ENCODE results near the gene AMIGO2. TPM values are rescaled to one million over a fixed set of nuclear protein-coding genes. Genes with fewer than 3 reads are reported as not detected.
A peak's percentile ranks its signal among the peaks of the same experiment; 100 is the strongest.

AMIGO2 gene
- total RNA-seq, 1 donor from 2014 or later, result 2.3 TPM

DNA sequence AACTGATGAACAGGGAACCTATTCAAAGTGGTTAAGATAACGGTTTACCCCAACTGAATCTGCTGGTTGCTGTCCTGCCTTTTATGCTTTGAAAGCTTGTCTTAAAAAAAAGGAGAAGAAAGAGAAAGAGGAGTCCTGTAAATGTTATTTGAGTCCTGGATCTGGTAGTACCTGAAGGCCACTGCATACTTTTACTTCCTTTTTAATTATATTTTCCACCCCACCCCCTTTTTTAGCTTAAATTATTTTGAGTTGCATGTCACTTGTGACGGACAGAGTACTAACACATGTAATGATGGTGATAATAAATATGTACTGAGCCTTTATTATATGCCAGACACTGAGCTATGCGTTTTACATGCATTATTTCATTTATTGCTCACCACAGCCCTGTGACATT lies 2.5 kb upstream of the AMIGO2 start:
- peaks cover 18% of the 10 kb centered on the region for H3K27me3 ChIP-seq (ENCODE audit: low read depth)
- H3K4me3 ChIP-seq, result no peak overlapping the region
- peaks cover 61% of the 10 kb centered on the region for H3K4me1 ChIP-seq
- no peaks in the 10 kb centered on the region for H3K9me3 ChIP-seq (replicated peaks)
- intact Hi-C loops (cut with micrococcal nuclease), result no loop called here
- H3K36me3 ChIP-seq, result no peaks in the 10 kb centered on the region
- no peak for DNase-seq
- TF ChIP-seq, protein P1, sequence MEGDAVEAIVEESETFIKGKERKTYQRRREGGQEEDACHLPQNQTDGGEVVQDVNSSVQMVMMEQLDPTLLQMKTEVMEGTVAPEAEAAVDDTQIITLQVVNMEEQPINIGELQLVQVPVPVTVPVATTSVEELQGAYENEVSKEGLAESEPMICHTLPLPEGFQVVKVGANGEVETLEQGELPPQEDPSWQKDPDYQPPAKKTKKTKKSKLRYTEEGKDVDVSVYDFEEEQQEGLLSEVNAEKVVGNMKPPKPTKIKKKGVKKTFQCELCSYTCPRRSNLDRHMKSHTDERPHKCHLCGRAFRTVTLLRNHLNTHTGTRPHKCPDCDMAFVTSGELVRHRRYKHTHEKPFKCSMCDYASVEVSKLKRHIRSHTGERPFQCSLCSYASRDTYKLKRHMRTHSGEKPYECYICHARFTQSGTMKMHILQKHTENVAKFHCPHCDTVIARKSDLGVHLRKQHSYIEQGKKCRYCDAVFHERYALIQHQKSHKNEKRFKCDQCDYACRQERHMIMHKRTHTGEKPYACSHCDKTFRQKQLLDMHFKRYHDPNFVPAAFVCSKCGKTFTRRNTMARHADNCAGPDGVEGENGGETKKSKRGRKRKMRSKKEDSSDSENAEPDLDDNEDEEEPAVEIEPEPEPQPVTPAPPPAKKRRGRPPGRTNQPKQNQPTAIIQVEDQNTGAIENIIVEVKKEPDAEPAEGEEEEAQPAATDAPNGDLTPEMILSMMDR (IDR thresholded peaks at IDR 0.05; ENCODE audit: borderline replicate concordance), result no peak
- peak overlapping the region; percentile 92 for H3K27ac ChIP-seq (replicated peaks)

DNA sequence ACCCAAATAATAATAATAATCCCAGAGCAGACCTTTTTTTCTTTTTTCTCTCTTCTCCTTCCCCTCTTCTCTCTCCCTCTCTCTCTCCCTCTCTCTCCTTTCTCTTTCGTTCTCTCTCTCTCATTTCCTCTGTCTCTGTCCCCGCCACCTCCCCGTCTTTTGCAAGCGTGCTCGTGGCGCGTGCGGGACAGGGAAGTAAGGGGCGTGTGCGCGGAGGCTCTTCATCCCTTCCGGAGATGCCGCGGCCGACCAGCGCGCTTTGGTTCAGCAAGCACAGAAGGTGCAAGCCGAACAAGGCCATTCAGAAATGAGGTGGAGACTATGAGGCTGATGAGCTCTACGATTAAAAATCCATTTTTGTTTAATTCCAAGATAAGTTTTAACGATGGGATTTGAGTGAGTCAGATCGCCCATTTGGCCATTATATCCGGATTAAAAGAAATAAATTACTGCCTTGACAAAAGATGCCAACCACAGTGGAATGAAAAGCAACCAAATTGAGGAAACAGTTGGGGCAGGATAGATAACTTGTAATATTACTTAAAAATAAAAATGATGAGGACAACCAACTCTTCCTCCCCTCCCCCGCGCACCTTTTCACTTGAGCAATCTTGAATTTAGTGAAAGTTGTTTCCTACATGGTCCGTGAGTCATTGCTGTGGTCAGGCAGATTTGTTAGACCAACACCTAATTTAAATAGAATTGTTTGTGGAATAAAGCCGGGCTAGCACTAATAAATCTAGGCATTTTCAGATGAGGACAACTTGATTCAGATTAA lies 1.2 kb upstream of the AMIGO2 start:
- H3K9me3 ChIP-seq (replicated peaks), result no peaks in the 10 kb centered on the region
- TF ChIP-seq, protein P1 (IDR thresholded peaks at IDR 0.05; ENCODE audit: borderline replicate concordance), result no peak
- H3K4me1 ChIP-seq, result peaks cover 49% of the 10 kb centered on the region
- H3K27ac ChIP-seq (replicated peaks), result peak overlapping the region; percentile 92
- peaks cover 30% of the 10 kb centered on the region for H3K27me3 ChIP-seq (ENCODE audit: low read depth)
- intact Hi-C loops (cut with micrococcal nuclease), result no loop called here
- H3K36me3 ChIP-seq, result no peaks in the 10 kb centered on the region
- H3K4me3 ChIP-seq, result peak overlapping the region; percentile 81
- DNase-seq, result peak; percentile 65

DNA sequence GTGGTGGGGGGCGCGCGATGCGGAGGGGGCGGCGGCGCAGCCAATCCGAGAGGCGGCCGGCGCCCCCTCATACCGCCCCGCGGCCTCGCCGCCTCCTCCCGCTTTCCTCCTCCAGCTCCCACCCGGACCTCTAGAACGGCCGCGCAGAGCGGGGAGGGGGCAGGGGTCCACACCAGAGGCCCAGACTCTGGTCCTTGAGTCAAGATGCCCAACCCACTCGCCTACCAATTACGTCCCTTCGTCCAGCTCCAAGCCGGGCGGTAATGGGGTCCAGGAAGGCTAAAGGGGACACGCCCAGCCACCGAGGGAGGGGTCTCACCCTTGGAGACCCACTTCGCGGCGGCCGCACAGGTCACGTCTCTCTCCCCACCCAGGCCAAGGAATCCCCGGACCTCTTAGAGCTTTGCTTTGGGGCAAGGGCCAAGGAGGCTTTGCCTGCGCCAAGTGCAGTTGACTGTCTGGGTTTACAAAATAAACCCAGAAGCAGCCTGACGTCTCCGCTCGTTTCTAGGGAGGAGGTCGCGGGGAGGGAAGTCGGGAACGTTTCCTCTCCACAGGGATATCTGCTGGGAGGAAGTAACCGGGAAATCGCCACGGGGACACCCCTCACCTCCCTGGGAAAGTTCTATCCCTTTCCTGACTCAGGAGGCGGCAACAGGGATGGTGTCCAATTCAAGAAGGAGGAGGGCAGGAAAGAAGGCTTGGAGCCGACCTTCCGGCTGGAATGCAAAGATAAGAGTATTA lies 394 bp upstream of the AMIGO2 start:
- peaks cover 41% of the 10 kb centered on the region for H3K4me1 ChIP-seq
- no peaks in the 10 kb centered on the region for H3K9me3 ChIP-seq (replicated peaks)
- H3K27ac ChIP-seq (replicated peaks), result peak overlapping the region; percentile 92
- H3K4me3 ChIP-seq, result peak overlapping the region; percentile 81
- peak; percentile 51 for DNase-seq
- TF ChIP-seq, protein P1 (IDR thresholded peaks at IDR 0.05; ENCODE audit: borderline replicate concordance), result no peak
- H3K36me3 ChIP-seq, result no peaks in the 10 kb centered on the region
- peaks cover 38% of the 10 kb centered on the region for H3K27me3 ChIP-seq (ENCODE audit: low read depth)
- intact Hi-C loops (cut with micrococcal nuclease), result no loop called here

DNA sequence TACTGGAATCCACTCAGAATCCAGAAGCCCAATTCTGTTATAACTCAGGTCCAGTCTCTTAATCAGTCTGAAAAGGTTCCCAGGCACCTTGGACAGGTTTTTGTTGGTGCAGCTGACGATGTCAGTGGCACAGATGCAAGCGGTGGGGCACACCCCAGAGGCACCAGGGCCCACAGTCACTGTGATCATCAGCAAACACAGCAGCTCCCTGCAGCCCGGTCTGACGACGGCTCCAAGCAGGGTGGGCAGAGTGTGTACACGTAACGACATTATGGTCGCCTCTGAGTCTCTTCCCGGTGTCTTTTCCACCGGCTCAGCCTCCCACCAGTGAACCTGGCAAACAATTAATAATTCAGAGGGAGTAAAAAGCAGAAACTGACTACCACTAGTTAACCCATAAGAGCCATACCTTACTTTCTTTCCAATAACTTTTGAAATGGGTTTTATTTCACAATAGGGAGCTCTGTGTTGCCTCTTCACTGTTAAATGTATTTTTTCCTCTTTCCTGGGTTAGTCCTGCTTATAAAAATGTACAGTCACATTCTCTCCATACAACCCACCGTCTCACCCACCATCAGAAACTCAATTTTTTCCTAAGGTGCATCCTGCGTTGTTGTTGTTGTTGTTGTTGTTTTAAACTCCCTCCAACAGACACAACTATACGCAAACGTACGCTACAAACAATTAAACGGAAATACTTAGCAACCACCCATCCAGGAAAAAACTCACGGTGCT lies 859 bp downstream of the AMIGO2 start:
- peak overlapping the region; percentile 81 for H3K4me3 ChIP-seq
- H3K27ac ChIP-seq (replicated peaks), result peak overlapping the region; percentile 92
- no peaks in the 10 kb centered on the region for H3K9me3 ChIP-seq (replicated peaks)
- H3K27me3 ChIP-seq (ENCODE audit: low read depth), result peaks cover 43% of the 10 kb centered on the region
- DNase-seq, result no peak
- intact Hi-C loops (cut with micrococcal nuclease), result no loop called here
- TF ChIP-seq, protein P1 (IDR thresholded peaks at IDR 0.05; ENCODE audit: borderline replicate concordance), result no peak
- no peaks in the 10 kb centered on the region for H3K36me3 ChIP-seq
- H3K4me1 ChIP-seq, result peaks cover 41% of the 10 kb centered on the region

DNA sequence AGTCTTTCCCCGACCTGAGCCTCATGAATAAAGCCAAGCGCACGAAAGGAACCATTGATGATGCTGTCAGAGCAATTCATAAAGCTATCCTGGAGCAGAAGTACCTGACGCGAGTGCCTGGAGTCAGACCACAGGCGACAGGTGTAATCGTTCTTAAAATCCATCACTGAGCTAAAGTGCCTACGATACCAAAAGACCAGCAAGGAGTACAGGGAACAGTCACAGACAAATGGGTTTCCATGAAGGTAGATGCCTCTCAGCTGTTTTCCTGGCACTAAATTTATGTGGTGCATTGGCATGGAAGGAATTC lies 1.7 kb downstream of the AMIGO2 start:
- no peaks in the 10 kb centered on the region for H3K9me3 ChIP-seq (replicated peaks)
- no peak overlapping the region for H3K27ac ChIP-seq (replicated peaks)
- H3K27me3 ChIP-seq (ENCODE audit: low read depth), result peaks cover 43% of the 10 kb centered on the region
- TF ChIP-seq, protein P1 (IDR thresholded peaks at IDR 0.05; ENCODE audit: borderline replicate concordance), result no peak
- H3K4me3 ChIP-seq, result peak overlapping the region; percentile 81
- no peaks in the 10 kb centered on the region for H3K36me3 ChIP-seq
- intact Hi-C loops (cut with micrococcal nuclease), result no loop called here
- no peak for DNase-seq
- peaks cover 38% of the 10 kb centered on the region for H3K4me1 ChIP-seq
